Fibroblast of pulmonary artery (primary cell): ENCODE measurements around the gene LOC128125822.

Experiments
- DNase-seq: peaks from one replicate; pipeline ENCODE4 v3.0.0-alpha.2; 2010; ENCODE audit warnings: low read depth
- H3K4me3 ChIP-seq: replicated peaks from 2 replicates; pipeline ENCODE4 v1.5.1; 2011; ENCODE audit warnings: low read depth, mild to moderate bottlenecking, control low read depth, low read length, moderate library complexity
- CTCF ChIP-seq: IDR thresholded peaks from 2 replicates; pipeline ENCODE4 v1.5.1; 2011; ENCODE audit warnings: mild to moderate bottlenecking, control low read depth, low read length, inconsistent platforms; ENCODE audit errors: missing control alignments

The LOC128125822 gene

DNA sequence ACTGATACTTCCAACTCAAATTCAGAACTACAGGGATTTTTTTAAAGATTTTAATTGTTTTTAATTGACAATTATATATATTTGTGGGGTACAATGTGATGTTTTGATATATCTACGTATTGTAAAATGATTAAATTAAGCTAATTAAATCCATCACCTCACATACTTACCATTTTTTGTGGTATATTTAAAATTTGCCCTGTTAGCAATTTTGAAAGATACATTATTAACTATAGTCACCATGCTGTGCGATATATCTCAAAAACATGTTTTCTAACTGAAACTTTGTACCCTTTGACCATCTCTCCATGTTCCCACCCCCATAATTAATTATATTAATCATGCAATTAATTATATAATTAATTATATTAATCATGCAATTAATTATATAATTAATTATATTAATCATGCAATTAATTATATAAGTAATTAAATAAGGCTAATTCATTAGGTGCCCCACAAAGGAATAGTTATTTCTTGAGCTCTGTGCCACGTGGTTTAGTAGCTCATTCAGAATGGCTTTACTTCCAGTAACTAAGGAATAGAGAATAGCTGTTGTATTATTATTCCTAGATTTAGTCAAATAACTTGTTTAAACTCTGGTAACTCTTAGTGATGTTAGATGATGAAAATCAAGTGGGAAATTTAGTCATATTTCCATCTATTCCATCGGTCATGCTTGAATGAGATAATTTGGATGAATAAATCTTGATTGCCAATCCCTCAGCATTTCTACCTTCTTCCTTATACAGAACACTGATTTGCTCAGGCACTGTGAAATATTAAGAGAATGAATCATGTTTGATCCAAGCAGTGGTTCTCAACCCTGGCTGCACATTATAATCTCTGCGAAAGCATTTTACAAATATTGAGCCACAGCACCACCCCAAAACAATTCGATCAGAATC is 25.1 kb downstream of the LOC128125822 start:
- DNase-seq: peak; percentile 8
- peak overlapping the region; percentile 69 for H3K4me3 ChIP-seq
- no peak for TF ChIP-seq CTCF

DNA sequence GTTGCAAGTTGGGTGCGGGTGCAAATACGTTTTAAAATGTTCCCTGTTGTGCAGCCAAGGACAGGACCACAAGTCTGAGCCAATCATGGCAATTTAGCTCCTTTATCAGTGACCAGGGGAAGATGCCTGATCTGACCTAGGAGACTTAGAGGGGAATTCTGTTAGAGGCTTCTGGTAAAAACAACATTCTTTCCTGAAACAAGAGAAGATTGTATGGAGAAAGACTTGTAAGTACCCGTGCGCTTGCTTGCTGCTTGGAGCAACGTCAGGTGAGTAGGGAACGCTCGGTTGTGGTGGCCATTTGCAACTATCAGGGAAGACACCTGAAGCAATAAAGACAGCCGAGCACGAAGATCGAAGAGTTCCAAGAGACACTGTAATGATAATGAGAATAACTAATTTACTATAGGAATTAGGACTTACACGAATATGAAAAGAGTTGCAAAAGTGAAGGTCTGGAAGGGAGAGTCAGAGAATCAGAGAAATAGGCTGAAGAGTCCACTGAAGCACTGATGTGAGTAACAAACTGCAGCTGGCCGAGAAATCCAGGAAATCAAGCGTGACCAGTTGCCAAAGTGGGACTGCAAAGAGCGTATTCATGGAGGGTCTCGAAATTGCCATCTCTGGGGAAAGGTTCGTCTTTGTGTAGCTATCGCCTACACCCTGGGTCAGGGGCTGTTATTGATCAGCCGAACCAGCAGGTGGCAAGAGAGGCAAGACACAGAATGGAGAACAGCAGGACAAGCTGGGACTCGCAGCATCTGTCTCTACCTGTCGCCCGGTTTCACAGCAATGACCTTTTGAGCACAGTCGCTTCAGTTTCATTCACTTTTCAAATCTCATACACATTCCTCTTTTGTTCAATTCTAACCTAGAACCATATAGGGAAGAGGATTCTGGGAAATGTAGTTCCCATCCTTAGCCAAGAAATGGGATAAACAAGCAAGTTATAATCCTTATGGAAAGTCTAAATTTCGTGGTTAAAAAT is 26.1 kb downstream of the LOC128125822 start:
- peak overlapping the region; percentile 69 for H3K4me3 ChIP-seq
- peak; percentile 94 for TF ChIP-seq CTCF
- peak; percentile 59 for DNase-seq

GRCh38 chr6:63599243-63599642 is 27.0 kb downstream of the LOC128125822 start:
- no peak for DNase-seq
- no peak overlapping the region for H3K4me3 ChIP-seq
- TF ChIP-seq CTCF: no peak

GRCh38 chr6:63600136-63600535 is 27.9 kb downstream of the LOC128125822 start:
- H3K4me3 ChIP-seq: no peak overlapping the region
- no peak for DNase-seq
- no peak for TF ChIP-seq CTCF

DNA sequence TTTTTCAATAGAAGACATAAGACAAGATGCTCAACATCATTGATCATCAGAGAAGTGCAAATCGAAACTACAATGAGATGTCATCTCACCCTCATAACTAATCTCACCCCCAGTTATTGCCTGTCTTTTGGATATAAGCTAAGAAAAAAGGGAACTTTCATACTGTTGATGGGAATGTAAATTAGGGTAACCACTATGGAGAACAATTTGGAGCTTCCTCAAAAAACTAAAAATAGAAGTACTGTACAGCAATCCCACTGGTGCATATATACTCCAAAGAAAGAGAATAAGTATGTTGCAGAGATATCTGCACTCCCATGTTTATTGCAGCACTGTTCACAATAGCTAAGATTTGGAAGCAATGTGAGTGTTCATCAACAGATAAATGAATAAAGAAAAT is 37.0 kb downstream of the LOC128125822 start:
- no peak overlapping the region for H3K4me3 ChIP-seq
- no peak for DNase-seq
- TF ChIP-seq CTCF: no peak

DNA sequence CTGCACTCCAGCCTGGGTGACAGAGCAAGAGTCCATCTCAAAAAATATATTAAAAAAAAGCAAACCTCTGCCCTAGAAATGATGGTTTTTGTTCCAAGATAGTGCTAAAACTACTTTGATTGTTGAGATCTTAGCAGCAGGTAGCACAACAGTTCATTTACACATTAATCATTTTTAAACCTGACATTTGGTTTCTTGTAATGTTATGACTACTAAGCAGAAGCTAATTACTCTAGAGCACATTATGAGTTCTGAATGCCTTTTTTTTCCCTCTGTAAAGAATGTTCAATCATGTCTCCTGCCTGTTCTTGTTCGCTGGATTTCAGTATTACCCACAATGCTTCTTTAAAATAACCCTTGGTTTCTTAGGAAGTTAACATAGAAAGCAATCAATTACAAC is 38.7 kb downstream of the LOC128125822 start:
- no peak overlapping the region for H3K4me3 ChIP-seq
- no peak for TF ChIP-seq CTCF
- DNase-seq: no peak
